Measurements from ENCODE around the gene TBC1D2.

The TBC1D2 gene

DNA sequence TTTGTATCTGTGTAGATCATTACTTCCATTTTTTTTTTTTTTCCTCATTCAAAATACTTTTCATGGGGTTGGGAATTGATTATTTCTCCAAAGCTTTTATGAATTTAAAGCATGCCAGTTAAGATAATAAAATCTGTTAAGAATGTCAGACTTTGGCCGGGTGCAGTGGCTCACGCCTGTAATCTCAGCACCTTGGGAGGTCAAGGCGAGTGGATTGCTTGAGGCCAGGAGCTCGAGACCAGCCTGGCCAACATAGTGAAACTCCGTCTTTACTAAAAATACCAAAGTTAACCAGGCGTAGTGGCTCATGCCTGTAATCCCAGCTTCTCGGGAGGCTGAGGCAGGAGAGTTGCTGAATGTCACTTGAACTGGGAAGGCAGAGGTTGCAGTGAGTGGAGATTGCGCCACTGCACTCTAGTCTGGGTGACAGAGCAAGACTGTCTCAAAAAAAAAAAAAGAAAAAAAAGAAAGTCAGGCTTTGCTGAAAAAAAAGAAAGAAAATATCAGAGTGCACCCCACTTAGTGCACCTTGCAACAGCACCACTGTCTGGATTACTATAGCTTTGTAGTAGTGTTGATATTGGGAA, 18.5 kb downstream of the TBC1D2 start:
- no peak for DNase-seq

DNA sequence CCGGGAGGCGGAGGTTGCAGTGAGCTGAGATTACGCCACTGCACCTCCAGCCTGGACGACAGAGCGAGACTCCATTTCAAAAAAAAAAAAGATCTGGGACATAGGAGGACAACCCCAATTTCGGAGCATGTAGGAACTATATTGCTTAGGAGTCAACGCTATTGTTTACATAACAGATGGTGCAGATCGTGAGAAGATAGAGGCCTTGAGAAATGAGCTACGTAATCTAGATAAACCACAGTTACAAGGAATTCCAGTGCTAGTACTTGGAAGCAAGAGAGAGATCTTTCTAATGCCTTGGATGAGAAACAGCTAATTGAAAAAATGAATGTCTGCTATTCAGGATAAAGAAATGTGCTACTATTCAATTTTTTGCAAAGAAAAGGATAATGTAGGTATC, 20.3 kb downstream of the TBC1D2 start:
- no peak for DNase-seq

- DNase-seq = no peak
Observed at GRCh38 chr9:98234245-98234825, 21.1 kb downstream of the TBC1D2 start.

GRCh38 chr9:98232926-98233325, 22.5 kb downstream of the TBC1D2 start:
- no peak for DNase-seq

DNA sequence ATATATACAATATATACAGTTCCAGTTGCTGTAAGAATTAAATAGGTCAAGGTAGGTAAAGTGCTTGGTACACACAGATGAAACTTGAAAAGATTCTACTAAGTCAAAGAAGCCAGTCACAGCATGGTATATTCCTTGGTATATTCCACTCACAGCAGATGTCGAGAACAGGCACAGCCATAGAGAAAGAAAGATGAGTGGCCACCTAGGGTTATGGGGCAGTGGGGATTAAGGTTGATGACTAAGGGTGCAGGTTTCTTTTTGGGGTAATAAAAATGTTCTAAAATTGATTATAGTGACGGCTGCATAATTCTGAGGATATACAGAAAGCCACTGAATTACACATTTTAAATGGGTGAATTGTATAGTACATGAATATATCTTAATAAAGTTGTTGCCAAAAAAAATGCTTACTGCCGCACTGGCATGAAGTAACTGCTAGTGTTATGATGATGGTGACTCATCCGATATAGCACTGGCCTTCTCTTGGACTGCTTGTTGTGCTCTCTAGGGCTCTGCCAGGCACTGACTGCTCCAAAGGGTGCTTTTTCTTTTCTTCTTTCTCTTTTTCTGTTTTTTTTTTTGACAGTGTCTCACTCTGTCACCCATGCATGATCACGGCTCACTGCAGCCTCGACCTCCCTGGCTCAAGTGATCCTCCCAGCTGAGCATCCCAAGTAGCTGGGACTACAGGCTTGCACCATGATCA, 23.5 kb downstream of the TBC1D2 start:
- no peak for DNase-seq

GRCh38 chr9:98230789-98231188, 24.7 kb downstream of the TBC1D2 start:
- no peak for DNase-seq

GRCh38 chr9:98230304-98230703, 25.1 kb downstream of the TBC1D2 start:
- DNase-seq = no peak

- no peak for DNase-seq
Observed at GRCh38 chr9:98229620-98230019, 25.8 kb downstream of the TBC1D2 start.

DNA sequence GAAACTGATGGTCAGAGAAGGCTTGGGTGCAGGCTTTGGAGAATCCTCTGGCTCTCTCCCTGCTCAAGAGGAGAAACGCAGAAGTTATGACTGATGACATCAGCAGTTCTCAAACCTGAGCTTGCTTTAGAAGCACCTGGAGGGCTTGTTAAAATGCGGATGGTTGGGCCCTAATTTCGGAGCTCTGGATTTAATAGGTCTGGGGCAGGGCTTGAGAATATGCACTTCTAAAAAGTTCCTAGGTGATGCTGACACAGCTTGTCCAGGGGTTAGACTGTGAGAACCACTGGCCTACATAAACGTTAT, 26.4 kb downstream of the TBC1D2 start:
- DNase-seq = no peak

DNA sequence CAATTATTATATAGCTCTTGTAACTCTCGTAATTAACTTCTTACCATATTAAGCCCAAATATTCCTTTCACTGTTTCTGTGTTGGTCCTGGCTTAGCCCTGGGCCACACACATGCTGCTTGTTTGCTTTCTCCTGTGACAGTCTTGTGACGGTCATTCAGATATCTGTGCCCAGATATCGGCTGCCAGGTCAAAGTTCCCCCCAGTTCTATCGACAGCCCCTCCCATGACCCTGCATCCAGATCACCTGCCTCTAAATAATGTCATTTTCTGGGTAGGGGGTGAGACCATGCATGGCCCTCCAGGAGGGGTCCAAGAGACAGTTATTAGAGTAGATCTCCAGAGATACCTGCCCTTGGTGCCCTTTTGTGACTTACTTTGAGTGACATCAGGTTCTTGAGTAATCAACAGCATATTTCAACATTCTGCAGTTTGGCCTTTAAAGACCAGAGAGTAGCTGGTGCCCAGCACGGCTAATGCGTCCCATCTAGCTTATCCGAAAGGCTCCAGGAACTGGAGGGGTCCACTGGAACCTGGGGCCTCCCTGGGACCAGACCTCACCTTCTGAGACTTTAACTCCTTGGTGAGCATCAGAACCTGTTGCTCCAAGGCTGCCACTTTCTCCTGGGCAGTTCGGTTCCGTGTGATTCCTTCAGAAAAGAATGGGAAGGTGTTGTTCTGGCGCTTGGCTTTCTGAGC, 26.9 kb downstream of the TBC1D2 start:
- DNase-seq = no peak

DNA sequence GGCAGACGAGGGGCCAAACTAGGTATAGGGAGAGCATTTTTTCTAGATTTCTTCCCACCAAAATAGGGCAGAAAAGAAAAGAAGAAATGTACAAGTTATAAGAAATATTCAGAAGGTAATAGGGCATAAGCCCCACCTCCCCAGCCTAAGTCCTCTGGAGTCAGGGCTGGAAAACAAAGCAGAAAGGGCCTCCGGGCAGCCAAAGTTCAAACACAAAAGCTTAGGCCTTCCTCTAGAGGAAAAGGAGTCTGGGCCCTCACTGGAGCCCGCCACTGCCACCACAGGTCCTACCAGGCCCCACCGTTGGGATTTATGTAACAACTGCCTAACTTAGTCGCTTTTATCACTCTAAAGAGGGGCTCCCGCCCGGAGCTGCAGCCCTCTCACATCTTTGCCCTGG, 27.6 kb downstream of the TBC1D2 start:
- DNase-seq = no peak

- DNase-seq = no peak
Observed at GRCh38 chr9:98226957-98227356, 28.5 kb downstream of the TBC1D2 start.

DNA sequence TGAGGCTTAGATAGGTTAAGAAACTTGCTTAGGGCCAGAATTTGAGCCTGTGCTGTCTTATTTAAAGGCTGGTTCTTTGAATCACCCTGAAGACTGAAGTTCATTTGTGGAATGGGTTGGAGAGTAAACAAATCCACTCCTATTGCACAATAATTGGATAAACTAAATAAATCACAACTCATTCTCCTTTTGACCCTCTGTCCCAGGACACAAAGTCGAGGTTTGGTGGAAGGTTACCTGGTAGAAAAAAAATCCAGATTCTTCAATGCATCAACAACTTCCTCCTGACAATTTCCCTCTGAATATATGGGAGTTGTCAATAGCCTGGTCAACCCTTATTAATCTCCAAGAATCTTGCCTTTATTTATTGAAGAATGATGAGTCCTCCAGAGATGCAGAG, 28.9 kb downstream of the TBC1D2 start:
- DNase-seq = no peak

GRCh38 chr9:98225015-98225442, 30.4 kb downstream of the TBC1D2 start:
- DNase-seq = no peak

GRCh38 chr9:98222885-98223691, 32.4 kb downstream of the TBC1D2 start:
- no peak for DNase-seq

GRCh38 chr9:98220911-98221310, 34.5 kb downstream of the TBC1D2 start:
- no peak for DNase-seq

DNA sequence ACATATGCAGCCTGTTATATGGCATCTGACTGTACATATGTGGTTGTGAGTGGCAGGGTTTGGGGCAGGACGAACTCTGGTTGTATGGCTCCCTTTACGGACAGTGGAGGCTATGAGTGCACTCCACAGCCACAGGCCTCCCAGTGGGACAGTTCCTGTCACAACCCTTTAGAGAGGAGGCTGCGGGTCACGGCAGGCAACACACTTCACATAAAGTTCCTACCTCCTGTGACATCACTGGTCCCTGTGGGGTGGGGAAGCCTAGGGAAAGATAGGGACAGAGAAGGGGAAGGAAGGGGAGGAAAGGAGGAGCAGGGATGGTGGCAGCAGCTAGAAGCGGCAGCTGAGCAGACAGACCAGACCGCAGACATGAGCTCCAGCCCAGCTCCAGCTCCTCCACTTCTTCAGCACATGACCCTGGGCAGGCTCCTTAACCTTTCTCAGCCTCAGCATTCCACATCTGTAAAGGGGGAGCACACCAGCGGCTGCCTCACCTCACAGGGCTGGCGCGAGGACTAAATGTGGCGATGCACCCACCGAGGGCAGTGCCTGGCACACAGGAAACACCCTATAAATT, 35.6 kb downstream of the TBC1D2 start:
- DNase-seq = no peak

DNA sequence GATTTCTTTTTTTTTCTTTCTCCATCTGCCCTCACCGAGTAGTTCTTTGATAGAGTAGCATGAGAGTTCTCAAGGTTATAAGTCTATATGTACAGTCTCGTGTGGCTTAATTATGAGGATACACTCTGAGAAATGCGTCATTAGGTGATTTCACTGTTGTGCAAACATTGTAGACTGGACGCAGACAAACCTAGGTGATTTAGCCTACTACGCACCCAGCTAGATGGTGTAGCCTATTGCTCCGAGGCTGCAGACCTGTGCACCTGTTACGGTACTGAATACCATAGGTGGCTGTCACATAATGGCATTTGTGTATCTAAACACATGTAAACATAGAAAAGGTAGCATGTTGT, 36.1 kb downstream of the TBC1D2 start:
- no peak for DNase-seq

DNA sequence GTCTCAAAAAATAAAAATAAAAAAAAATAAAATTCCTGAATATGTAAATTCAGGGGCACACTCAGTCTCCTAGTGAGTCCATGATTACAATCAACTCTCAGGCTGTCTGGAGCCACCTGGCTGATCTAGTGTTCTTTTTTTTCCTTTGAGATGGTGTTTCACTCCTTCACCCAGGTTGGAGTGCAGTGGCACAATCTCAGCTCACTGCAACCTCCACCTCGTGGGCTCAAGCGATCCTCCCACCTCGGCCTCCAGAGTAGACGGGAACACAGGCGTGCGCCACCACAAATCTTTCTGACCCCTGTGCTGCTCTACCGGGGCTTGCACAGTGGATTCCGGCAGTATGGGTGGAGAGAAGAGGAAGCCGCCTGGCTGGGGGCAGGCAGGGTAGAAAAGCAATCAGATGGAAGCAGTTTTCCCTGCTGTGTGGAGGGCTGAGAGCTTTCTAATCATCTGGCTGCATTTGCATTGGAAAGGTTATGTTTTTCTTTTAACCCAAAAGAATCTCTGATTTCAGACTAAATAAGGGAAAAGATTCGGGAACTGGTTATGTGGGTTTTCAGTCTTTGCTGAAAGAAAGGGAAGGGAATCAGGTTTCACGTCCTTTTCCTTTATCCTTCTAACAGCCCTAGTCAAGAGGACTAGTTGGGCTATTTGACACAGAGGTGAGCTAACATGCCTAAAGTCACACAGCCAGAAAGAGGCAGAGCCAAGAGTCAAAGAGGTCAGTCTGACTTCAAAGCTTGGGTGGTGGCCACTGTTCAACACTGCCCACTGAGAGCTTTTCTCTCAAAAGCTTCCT, 36.7 kb downstream of the TBC1D2 start:
- DNase-seq = no peak

DNA sequence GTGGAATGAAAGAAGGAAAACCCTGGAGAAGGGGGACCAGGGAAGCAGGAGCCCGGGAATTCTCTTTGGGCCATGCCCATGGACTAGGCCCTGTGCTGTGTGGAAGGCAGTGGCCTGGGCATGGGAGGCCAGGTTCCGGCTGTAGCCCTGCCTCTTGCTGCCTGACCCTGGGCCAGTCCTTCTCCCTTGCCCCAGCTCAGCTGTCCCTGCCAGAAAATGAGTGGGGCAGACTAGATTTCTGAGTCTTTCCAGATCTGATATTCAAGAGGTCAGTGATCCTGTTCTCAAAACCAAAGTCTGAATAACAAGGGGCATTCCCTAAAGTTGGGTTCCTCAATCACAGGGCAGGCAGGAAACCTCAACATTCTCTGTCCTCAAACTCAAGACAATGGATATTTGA, 38.2 kb downstream of the TBC1D2 start:
- no peak for DNase-seq

DNA sequence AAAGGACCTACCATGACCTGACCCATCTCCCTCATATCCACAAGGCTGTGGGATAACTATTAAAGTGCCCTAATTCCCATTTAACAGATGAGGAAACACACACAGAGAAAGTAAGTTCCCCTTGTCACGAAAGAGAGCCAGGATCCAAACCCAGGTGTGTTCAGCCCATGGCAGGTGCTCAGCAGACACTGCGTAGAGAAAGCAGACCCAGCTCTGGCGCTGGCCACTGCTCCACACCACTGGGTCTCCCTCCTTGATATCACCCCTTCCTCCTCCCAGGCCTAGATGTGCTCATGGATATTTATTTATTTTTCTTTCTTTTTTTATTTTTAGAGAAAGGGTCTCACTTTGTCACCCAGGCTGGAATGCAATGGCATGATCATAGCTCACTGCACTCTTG, 39.1 kb downstream of the TBC1D2 start:
- DNase-seq = no peak

DNA sequence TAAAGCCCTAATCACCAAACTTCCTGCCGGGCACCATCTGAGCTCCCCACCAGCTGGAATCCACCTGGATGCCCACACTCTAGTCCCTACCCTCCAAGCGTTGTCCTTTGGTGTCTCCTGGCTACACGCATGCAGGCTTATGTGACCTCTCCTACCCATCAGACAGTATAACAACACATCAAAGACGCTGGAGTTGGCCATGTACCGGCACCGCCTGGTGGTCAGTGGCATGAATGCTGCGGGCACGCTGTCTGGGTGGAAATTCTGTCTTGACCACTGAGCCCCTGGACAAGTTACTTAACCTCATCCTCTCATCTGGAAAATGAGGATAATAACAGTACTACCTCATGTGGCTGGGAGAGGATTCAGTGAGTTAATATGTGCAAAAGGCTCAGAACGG, 39.6 kb downstream of the TBC1D2 start:
- DNase-seq = peak; percentile 22

Data from CD4-positive, alpha-beta T cell treated with Interleukin-21 for 1 hour (primary cell).